ENCODE data around the gene KRTAP10-1. TPM values are rescaled to one million over a fixed set of nuclear protein-coding genes. Genes with fewer than 3 reads are reported as not detected.
"Not testable (repeated sequence)": the region's sequence is repeated elsewhere in the genome, so short reads cannot be mapped to it uniquely, and the experiment has no call there.

Gene KRTAP10-1
- total RNA-seq, 1 experiment from 2014 or later: not detected

- in situ Hi-C loops (cut with HindIII; ENCODE audit: low pct_unique_long_range_greater_than_20kb, low sequenced_read_pairs): no loop called here
- DNase-seq (ENCODE audit: low read depth, low spot score): no peak
Measured at GRCh38 chr21:44512496-44513388, 27.3 kb downstream of the KRTAP10-1 start.

- DNase-seq (ENCODE audit: low read depth, low spot score): no peak
- in situ Hi-C loops (cut with HindIII; ENCODE audit: low pct_unique_long_range_greater_than_20kb, low sequenced_read_pairs): no loop called here
Measured at GRCh38 chr21:44511938-44512275, 28.1 kb downstream of the KRTAP10-1 start.

GRCh38 chr21:44511219-44511937 is 28.6 kb downstream of the KRTAP10-1 start:
- DNase-seq (ENCODE audit: low read depth, low spot score): no peak
- in situ Hi-C loops (cut with HindIII; ENCODE audit: low pct_unique_long_range_greater_than_20kb, low sequenced_read_pairs): no loop called here

GRCh38 chr21:44510508-44511218 is 29.3 kb downstream of the KRTAP10-1 start:
- peak; percentile 51 for DNase-seq (ENCODE audit: low read depth, low spot score)
- in situ Hi-C loops (cut with HindIII; ENCODE audit: low pct_unique_long_range_greater_than_20kb, low sequenced_read_pairs): no loop called here

- in situ Hi-C loops (cut with HindIII; ENCODE audit: low pct_unique_long_range_greater_than_20kb, low sequenced_read_pairs): no loop called here
Measured at GRCh38 chr21:44510109-44510507, 29.9 kb downstream of the KRTAP10-1 start.

GRCh38 chr21:44509539-44509938 is 30.5 kb downstream of the KRTAP10-1 start:
- in situ Hi-C loops (cut with HindIII; ENCODE audit: low pct_unique_long_range_greater_than_20kb, low sequenced_read_pairs): no loop called here
- peak; percentile 56 for DNase-seq (ENCODE audit: low read depth, low spot score)

More at GRCh38 chr21:44510109-44510507, 29.9 kb downstream of the KRTAP10-1 start:
- DNase-seq (ENCODE audit: low read depth, low spot score): no peak

- in situ Hi-C loops (cut with HindIII; ENCODE audit: low pct_unique_long_range_greater_than_20kb, low sequenced_read_pairs): no loop called here
- DNase-seq (ENCODE audit: low read depth, low spot score): no peak
Measured at GRCh38 chr21:44508711-44509445, 31.1 kb downstream of the KRTAP10-1 start.

GRCh38 chr21:44508426-44508710 is 31.6 kb downstream of the KRTAP10-1 start:
- in situ Hi-C loops (cut with HindIII; ENCODE audit: low pct_unique_long_range_greater_than_20kb, low sequenced_read_pairs): no loop called here
- DNase-seq (ENCODE audit: low read depth, low spot score): no peak

- in situ Hi-C loops (cut with HindIII; ENCODE audit: low pct_unique_long_range_greater_than_20kb, low sequenced_read_pairs): no loop called here
Measured at GRCh38 chr21:44507673-44508425, 32.1 kb downstream of the KRTAP10-1 start.

GRCh38 chr21:44506279-44507255 is 33.4 kb downstream of the KRTAP10-1 start:
- in situ Hi-C loops (cut with HindIII; ENCODE audit: low pct_unique_long_range_greater_than_20kb, low sequenced_read_pairs): no loop called here
- no peak for DNase-seq (ENCODE audit: low read depth, low spot score)

More at GRCh38 chr21:44507673-44508425, 32.1 kb downstream of the KRTAP10-1 start:
- DNase-seq (ENCODE audit: low read depth, low spot score): no peak

- in situ Hi-C loops (cut with HindIII; ENCODE audit: low pct_unique_long_range_greater_than_20kb, low sequenced_read_pairs): no loop called here
- DNase-seq (ENCODE audit: low read depth, low spot score): no peak
Measured at GRCh38 chr21:44505673-44506278, 34.2 kb downstream of the KRTAP10-1 start.

- in situ Hi-C loops (cut with HindIII; ENCODE audit: low pct_unique_long_range_greater_than_20kb, low sequenced_read_pairs): no loop called here
- no peak for DNase-seq (ENCODE audit: low read depth, low spot score)
Measured at GRCh38 chr21:44503901-44504399, 36.0 kb downstream of the KRTAP10-1 start.

- in situ Hi-C loops (cut with HindIII; ENCODE audit: low pct_unique_long_range_greater_than_20kb, low sequenced_read_pairs): not testable (repeated sequence)
Measured at GRCh38 chr21:44503006-44503889, 36.7 kb downstream of the KRTAP10-1 start.

GRCh38 chr21:44502171-44502958 is 37.6 kb downstream of the KRTAP10-1 start:
- DNase-seq (ENCODE audit: low read depth, low spot score): no peak
- in situ Hi-C loops (cut with HindIII; ENCODE audit: low pct_unique_long_range_greater_than_20kb, low sequenced_read_pairs): no loop called here

More at GRCh38 chr21:44503006-44503889, 36.7 kb downstream of the KRTAP10-1 start:
- not testable (repeated sequence) for DNase-seq (ENCODE audit: low read depth, low spot score)
